ENCODE results near the gene FLVCR1.
"Not testable (repeated sequence)": the region's sequence is repeated elsewhere in the genome, so short reads cannot be mapped to it uniquely, and the experiment has no call there.

Gene FLVCR1

GRCh38 chr1:212879947-212880690 is 22.0 kb downstream of the FLVCR1 start:
- TF ChIP-seq CTCF (IDR thresholded peaks at IDR 0.05; ENCODE audit: low read depth, low read length, missing control alignments): no peak
- H3K4me3 ChIP-seq (ENCODE audit: low read depth, low read length): no peak overlapping the region
- no peak for DNase-seq (ENCODE audit: low read depth)

- no peak for DNase-seq (ENCODE audit: low read depth)
- TF ChIP-seq CTCF (IDR thresholded peaks at IDR 0.05; ENCODE audit: low read depth, low read length, missing control alignments): no peak
Observed at GRCh38 chr1:212884592-212884991, 26.5 kb downstream of the FLVCR1 start.

GRCh38 chr1:212892108-212892507 is 34.0 kb downstream of the FLVCR1 start:
- no peak overlapping the region for H3K4me3 ChIP-seq (ENCODE audit: low read depth, low read length)
- no peak for TF ChIP-seq CTCF (IDR thresholded peaks at IDR 0.05; ENCODE audit: low read depth, low read length, missing control alignments)
- no peak for DNase-seq (ENCODE audit: low read depth)

More at GRCh38 chr1:212884592-212884991, 26.5 kb downstream of the FLVCR1 start:
- no peak overlapping the region for H3K4me3 ChIP-seq (ENCODE audit: low read depth, low read length)

GRCh38 chr1:212899845-212900244 is 41.8 kb downstream of the FLVCR1 start:
- TF ChIP-seq CTCF (IDR thresholded peaks at IDR 0.05; ENCODE audit: low read depth, low read length, missing control alignments): no peak
- no peak overlapping the region for H3K4me3 ChIP-seq (ENCODE audit: low read depth, low read length)
- DNase-seq (ENCODE audit: low read depth): no peak

GRCh38 chr1:212901290-212901689 is 43.2 kb downstream of the FLVCR1 start:
- no peak for TF ChIP-seq CTCF (IDR thresholded peaks at IDR 0.05; ENCODE audit: low read depth, low read length, missing control alignments)
- DNase-seq (ENCODE audit: low read depth): no peak

GRCh38 chr1:212902054-212902453 is 44.0 kb downstream of the FLVCR1 start:
- no peak for TF ChIP-seq CTCF (IDR thresholded peaks at IDR 0.05; ENCODE audit: low read depth, low read length, missing control alignments)
- DNase-seq (ENCODE audit: low read depth): no peak
- no peak overlapping the region for H3K4me3 ChIP-seq (ENCODE audit: low read depth, low read length)

More at GRCh38 chr1:212901290-212901689, 43.2 kb downstream of the FLVCR1 start:
- H3K4me3 ChIP-seq (ENCODE audit: low read depth, low read length): no peak overlapping the region

GRCh38 chr1:212903664-212904063 is 45.6 kb downstream of the FLVCR1 start:
- no peak for DNase-seq (ENCODE audit: low read depth)
- no peak for TF ChIP-seq CTCF (IDR thresholded peaks at IDR 0.05; ENCODE audit: low read depth, low read length, missing control alignments)

GRCh38 chr1:212908071-212908470 is 50.0 kb downstream of the FLVCR1 start:
- DNase-seq (ENCODE audit: low read depth); H3K4me3 ChIP-seq (ENCODE audit: low read depth, low read length): not testable (repeated sequence)

More at GRCh38 chr1:212903664-212904063, 45.6 kb downstream of the FLVCR1 start:
- no peak overlapping the region for H3K4me3 ChIP-seq (ENCODE audit: low read depth, low read length)
